WTC11 (cell line): Measurements from ENCODE around the gene MATR3. TPM values are rescaled to one million over a fixed set of nuclear protein-coding genes. Genes with fewer than 3 reads are reported as not detected.

ENCODE experiments used
- ATAC-seq: fragments of 200-7000 bp; cut with Tn5 transposase; 2 replicates; pipeline ENCODE4 v1.10.0; 2021; ENCODE audit warnings: mild to moderate bottlenecking, moderate library complexity
- CTCF ChIA-PET: fragments of 300-600 bp; sonication (Branson Sonifier 250); formaldehyde crosslinking; loops from one replicate; lab custom pipeline; 2021; ENCODE audit warnings: antibody characterized with exemption; lab: Charles Lee
- POLR2A ChIA-PET: fragments of 350-600 bp; sonication (Branson Sonifier 250); formaldehyde crosslinking; loops from one replicate; lab custom pipeline; 2021; ENCODE audit warnings: antibody characterized with exemption; lab: Charles Lee
- DNase-seq: peaks from one replicate; pipeline ENCODE4 v3.0.0; 2021; ENCODE audit warnings: low spot score
- H3K27ac Mint-ChIP-seq: 2 replicates; pipeline ENCODE4 v1.8.0; 2021; ENCODE audit warnings: mixed read lengths
- H3K27me3 Mint-ChIP-seq: 2 replicates; pipeline ENCODE4 v1.8.0; 2021; ENCODE audit warnings: low read depth, mild to moderate bottlenecking, moderate library complexity, mixed read lengths
- H3K36me3 Mint-ChIP-seq: 2 replicates; pipeline ENCODE4 v1.8.0; 2021; ENCODE audit warnings: mixed read lengths
- H3K4me1 Mint-ChIP-seq: 2 replicates; pipeline ENCODE4 v1.8.0; 2022; ENCODE audit warnings: mixed read lengths
- H3K4me3 Mint-ChIP-seq: 2 replicates; pipeline ENCODE4 v1.8.0; 2021; ENCODE audit warnings: mild to moderate bottlenecking, moderate library complexity, mixed read lengths
- H3K9me3 Mint-ChIP-seq: 2 replicates; pipeline ENCODE4 v1.8.0; 2021; ENCODE audit warnings: mixed read lengths
- ATF3 ChIP-seq: sonication (generic); formaldehyde crosslinking; conservative IDR thresholded peaks from 2 replicates; pipeline ENCODE4 v1.8.1; 2022; ENCODE audit warnings: mild to moderate bottlenecking, missing genetic modification reagents
- CTCF ChIP-seq: fragments of 200-600 bp; IDR thresholded peaks from 2 replicates; pipeline ENCODE4 v1.8.0; 2022; ENCODE audit warnings: antibody characterized with exemption
- E2F5 ChIP-seq: sonication (generic); formaldehyde crosslinking; IDR thresholded peaks from 2 replicates; pipeline ENCODE4 v1.8.1; 2022; ENCODE audit warnings: mild to moderate bottlenecking, moderate library complexity, missing genetic modification reagents
- FOXP4 ChIP-seq: sonication (generic); formaldehyde crosslinking; IDR thresholded peaks from 2 replicates; pipeline ENCODE4 v1.8.0; 2022; ENCODE audit warnings: mild to moderate bottlenecking, missing genetic modification reagents
- PRRX2 ChIP-seq: fragments of 250-450 bp; sonication (Bioruptor Pico); IDR thresholded peaks from 2 replicates; pipeline ENCODE4 v1.8.0; 2021; ENCODE audit warnings: mild to moderate bottlenecking
- RORB ChIP-seq: fragments of 250-450 bp; sonication (Bioruptor Pico); IDR thresholded peaks from 2 replicates; pipeline ENCODE4 v1.9.0; 2021; ENCODE audit warnings: mild to moderate bottlenecking
- SMAD3 ChIP-seq: sonication (generic); formaldehyde crosslinking; IDR thresholded peaks from 2 replicates; pipeline ENCODE4 v1.8.0; 2022; ENCODE audit warnings: missing genetic modification reagents, mild to moderate bottlenecking, borderline replicate concordance
- ZNF121 ChIP-seq: sonication (generic); formaldehyde crosslinking; IDR thresholded peaks from 2 replicates; pipeline ENCODE4 v1.8.0; 2023; ENCODE audit warnings: missing genetic modification reagents
- ZNF138 ChIP-seq: sonication (generic); formaldehyde crosslinking; conservative IDR thresholded peaks from 2 replicates; pipeline ENCODE4 v1.8.1; 2022; ENCODE audit warnings: mild to moderate bottlenecking, moderate library complexity, missing genetic modification reagents
- ZNF219 ChIP-seq: sonication (generic); formaldehyde crosslinking; IDR thresholded peaks from 2 replicates; pipeline ENCODE4 v1.8.0; 2023; ENCODE audit warnings: missing genetic modification reagents, mild to moderate bottlenecking, borderline replicate concordance
- ZNF232 ChIP-seq: sonication (generic); formaldehyde crosslinking; IDR thresholded peaks from 2 replicates; pipeline ENCODE4 v1.8.0; 2022; ENCODE audit warnings: mild to moderate bottlenecking, missing genetic modification reagents
- ZNF396 ChIP-seq: fragments of 250-450 bp; sonication (Bioruptor Pico); IDR thresholded peaks from 2 replicates; pipeline ENCODE4 v1.8.0; 2021; ENCODE audit warnings: mild to moderate bottlenecking, moderate library complexity, borderline replicate concordance
- ZNF425 ChIP-seq: fragments of 250-450 bp; sonication (Bioruptor Pico); conservative IDR thresholded peaks from 2 replicates; pipeline ENCODE4 v1.9.0; 2021; ENCODE audit warnings: mild to moderate bottlenecking
- total RNA-seq: library from RNA; stranded (reverse); gene quantifications from 3 replicates; pipeline ENCODE4 v1.2.3, GENCODE V29; 2021
- TF ChIP-seq, protein P1 (sequence below): sonication (generic); formaldehyde crosslinking; IDR thresholded peaks from 2 replicates; pipeline ENCODE4 v1.8.1; 2023; ENCODE audit warnings: mild to moderate bottlenecking, missing genetic modification reagents
- TF ChIP-seq, protein P2 (sequence below): sonication (generic); formaldehyde crosslinking; IDR thresholded peaks from 2 replicates; pipeline ENCODE4 v1.8.0; 2022; ENCODE audit warnings: mild to moderate bottlenecking, missing genetic modification reagents
- TF ChIP-seq, protein P3 (sequence below): fragments of 250-450 bp; sonication (Bioruptor Pico); IDR thresholded peaks from 2 replicates; pipeline ENCODE4 v1.9.0; 2021; ENCODE audit warnings: moderate library complexity, mild to moderate bottlenecking, inconsistent platforms, borderline replicate concordance
- TF ChIP-seq, protein P4 (sequence below): sonication (generic); formaldehyde crosslinking; IDR thresholded peaks from 2 replicates; pipeline ENCODE4 v1.8.0; 2022; ENCODE audit warnings: mild to moderate bottlenecking, missing genetic modification reagents

MATR3 gene
- total RNA-seq, 1 experiment from 2014 or later: 290 TPM

DNA sequence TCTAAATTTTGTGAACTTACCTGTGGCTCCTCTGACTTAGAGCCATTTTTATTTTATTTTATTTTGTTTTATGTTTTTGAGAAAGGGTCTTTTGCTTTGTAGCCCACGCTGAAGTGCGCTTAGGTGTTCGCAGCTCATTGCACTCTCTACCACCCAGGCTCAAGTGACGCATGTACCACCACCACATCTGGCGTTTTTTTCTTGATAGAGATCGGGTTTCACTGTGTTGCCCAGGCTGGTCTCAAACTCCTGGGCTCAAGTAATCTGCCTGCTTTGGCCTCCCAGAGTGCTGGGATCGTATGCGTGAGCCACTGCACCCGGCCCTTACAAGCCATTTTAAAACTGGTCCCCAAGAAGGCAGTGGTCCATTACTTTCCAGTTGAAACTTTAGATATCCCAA is 18.5 kb downstream of the MATR3 start:
- peaks cover 28% of the 10 kb centered on the region for H3K36me3 Mint-ChIP-seq
- TF ChIP-seq, protein P1, sequence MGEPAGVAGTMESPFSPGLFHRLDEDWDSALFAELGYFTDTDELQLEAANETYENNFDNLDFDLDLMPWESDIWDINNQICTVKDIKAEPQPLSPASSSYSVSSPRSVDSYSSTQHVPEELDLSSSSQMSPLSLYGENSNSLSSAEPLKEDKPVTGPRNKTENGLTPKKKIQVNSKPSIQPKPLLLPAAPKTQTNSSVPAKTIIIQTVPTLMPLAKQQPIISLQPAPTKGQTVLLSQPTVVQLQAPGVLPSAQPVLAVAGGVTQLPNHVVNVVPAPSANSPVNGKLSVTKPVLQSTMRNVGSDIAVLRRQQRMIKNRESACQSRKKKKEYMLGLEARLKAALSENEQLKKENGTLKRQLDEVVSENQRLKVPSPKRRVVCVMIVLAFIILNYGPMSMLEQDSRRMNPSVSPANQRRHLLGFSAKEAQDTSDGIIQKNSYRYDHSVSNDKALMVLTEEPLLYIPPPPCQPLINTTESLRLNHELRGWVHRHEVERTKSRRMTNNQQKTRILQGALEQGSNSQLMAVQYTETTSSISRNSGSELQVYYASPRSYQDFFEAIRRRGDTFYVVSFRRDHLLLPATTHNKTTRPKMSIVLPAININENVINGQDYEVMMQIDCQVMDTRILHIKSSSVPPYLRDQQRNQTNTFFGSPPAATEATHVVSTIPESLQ: no peak
- 0 out of 2 replicates have a peak, but pooled peaks have one; percentile 29 for TF ChIP-seq ZNF121
- DNase-seq (no peak), ATAC-seq (peak; percentile 85)
- H3K27me3 Mint-ChIP-seq: no peaks in the 10 kb centered on the region
- CTCF ChIA-PET: interaction anchor here (1.2 kb wide), 1 partner anchor 30 kb away, joined by 3 read pairs; the partner anchor contains the start of gene PAIP2
- H3K27ac Mint-ChIP-seq: peak overlapping the region; percentile 63
- POLR2A ChIA-PET: interaction anchor here (0.7 to 1.7 kb wide), 4 partner anchors 12 to 30 kb away, joined by 5 to 7 read pairs (median 6); partner anchors contain the start of genes MATR3 and PAIP2
- H3K9me3 Mint-ChIP-seq: no peaks in the 10 kb centered on the region
- H3K4me1 Mint-ChIP-seq: peaks cover 62% of the 10 kb centered on the region
- peak overlapping the region; percentile 32 for H3K4me3 Mint-ChIP-seq

GRCh38 chr5:139314276-139314675 is 20.7 kb downstream of the MATR3 start:
- H3K36me3 Mint-ChIP-seq: peaks cover 50% of the 10 kb centered on the region
- peaks cover 42% of the 10 kb centered on the region for H3K4me1 Mint-ChIP-seq
- CTCF ChIA-PET: interaction anchor here (0.6 kb wide), 1 partner anchor 23 kb away, joined by 3 read pairs; no protein-coding TSS in a partner anchor
- DNase-seq (no peak), ATAC-seq (no peak)
- no peak for TF ChIP-seq ZNF219
- TF ChIP-seq CTCF: no peak
- no peak for TF ChIP-seq ZNF425
- TF ChIP-seq, protein P2, sequence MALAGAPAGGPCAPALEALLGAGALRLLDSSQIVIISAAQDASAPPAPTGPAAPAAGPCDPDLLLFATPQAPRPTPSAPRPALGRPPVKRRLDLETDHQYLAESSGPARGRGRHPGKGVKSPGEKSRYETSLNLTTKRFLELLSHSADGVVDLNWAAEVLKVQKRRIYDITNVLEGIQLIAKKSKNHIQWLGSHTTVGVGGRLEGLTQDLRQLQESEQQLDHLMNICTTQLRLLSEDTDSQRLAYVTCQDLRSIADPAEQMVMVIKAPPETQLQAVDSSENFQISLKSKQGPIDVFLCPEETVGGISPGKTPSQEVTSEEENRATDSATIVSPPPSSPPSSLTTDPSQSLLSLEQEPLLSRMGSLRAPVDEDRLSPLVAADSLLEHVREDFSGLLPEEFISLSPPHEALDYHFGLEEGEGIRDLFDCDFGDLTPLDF: no peak
- TF ChIP-seq ATF3 (CRISPR knock-in tag): no peak
- no peak for TF ChIP-seq E2F5 (CRISPR knock-in tag)
- no peak for TF ChIP-seq FOXP4 (CRISPR knock-in tag)
- TF ChIP-seq SMAD3: no peak
- no peak for TF ChIP-seq ZNF396 (CRISPR knock-in tag)
- no peak for TF ChIP-seq RORB
- no peak for TF ChIP-seq ZNF232 (CRISPR knock-in tag)
- TF ChIP-seq, protein P1: no peak
- no peak for TF ChIP-seq ZNF138
- TF ChIP-seq, protein P3, sequence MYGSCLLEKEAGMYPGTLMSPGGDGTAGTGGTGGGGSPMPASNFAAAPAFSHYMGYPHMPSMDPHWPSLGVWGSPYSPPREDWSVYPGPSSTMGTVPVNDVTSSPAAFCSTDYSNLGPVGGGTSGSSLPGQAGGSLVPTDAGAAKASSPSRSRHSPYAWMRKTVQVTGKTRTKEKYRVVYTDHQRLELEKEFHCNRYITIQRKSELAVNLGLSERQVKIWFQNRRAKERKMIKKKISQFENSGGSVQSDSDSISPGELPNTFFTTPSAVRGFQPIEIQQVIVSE (CRISPR knock-in tag): no peak
- TF ChIP-seq, protein P4, sequence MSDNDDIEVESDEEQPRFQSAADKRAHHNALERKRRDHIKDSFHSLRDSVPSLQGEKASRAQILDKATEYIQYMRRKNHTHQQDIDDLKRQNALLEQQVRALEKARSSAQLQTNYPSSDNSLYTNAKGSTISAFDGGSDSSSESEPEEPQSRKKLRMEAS (CRISPR knock-in tag): no peak
- TF ChIP-seq PRRX2 (CRISPR knock-in tag): no peak
- H3K4me3 Mint-ChIP-seq: no peak overlapping the region
- no peak overlapping the region for H3K27ac Mint-ChIP-seq
- POLR2A ChIA-PET: no interaction called here
- H3K9me3 Mint-ChIP-seq: no peaks in the 10 kb centered on the region
- H3K27me3 Mint-ChIP-seq: no peaks in the 10 kb centered on the region
